ENCODE data around the gene SCAMP5. TPM values are rescaled to one million over a fixed set of nuclear protein-coding genes. Genes with fewer than 3 reads are reported as not detected.
A peak's percentile ranks its signal among the peaks of the same experiment; 100 is the strongest.

The SCAMP5 gene
- total RNA-seq, 4 donors from 2014 or later, result 11.3 to 24.8 (median 15.8) TPM; not detected in 1

- no peaks in the 10 kb centered on the region for H3K27me3 ChIP-seq
- in situ Hi-C loops (cut with MboI; ENCODE audit: low pct_ligation_motif_present in 1 of 4, low pct_unique_long_range_greater_than_20kb in 1 of 4, low sequenced_read_pairs in 3 of 4), result no loop called here
- no peak overlapping the region for H3K4me3 ChIP-seq
- no peak for DNase-seq
- H3K9me3 ChIP-seq, result peaks cover 0 to 5% of the 10 kb centered on the region in 2 donors
- no peaks in the 10 kb centered on the region for H3K36me3 ChIP-seq
- intact Hi-C loops (cut with DNase I; ENCODE audit: low total_unique reads), result no loop called here
- TF ChIP-seq, protein P1, sequence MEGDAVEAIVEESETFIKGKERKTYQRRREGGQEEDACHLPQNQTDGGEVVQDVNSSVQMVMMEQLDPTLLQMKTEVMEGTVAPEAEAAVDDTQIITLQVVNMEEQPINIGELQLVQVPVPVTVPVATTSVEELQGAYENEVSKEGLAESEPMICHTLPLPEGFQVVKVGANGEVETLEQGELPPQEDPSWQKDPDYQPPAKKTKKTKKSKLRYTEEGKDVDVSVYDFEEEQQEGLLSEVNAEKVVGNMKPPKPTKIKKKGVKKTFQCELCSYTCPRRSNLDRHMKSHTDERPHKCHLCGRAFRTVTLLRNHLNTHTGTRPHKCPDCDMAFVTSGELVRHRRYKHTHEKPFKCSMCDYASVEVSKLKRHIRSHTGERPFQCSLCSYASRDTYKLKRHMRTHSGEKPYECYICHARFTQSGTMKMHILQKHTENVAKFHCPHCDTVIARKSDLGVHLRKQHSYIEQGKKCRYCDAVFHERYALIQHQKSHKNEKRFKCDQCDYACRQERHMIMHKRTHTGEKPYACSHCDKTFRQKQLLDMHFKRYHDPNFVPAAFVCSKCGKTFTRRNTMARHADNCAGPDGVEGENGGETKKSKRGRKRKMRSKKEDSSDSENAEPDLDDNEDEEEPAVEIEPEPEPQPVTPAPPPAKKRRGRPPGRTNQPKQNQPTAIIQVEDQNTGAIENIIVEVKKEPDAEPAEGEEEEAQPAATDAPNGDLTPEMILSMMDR (IDR thresholded peaks at IDR 0.05), result no peak
- TF ChIP-seq POLR2A (IDR thresholded peaks at IDR 0.05), result no peak
- TF ChIP-seq EP300 (IDR thresholded peaks at IDR 0.05; ENCODE audit: low read depth), result no peak
- TF ChIP-seq POLR2AphosphoS5 (IDR thresholded peaks at IDR 0.05), result no peak
- peak overlapping the region in 1 of 4 donors; percentile 3 for H3K27ac ChIP-seq
- H3K4me1 ChIP-seq, result peaks cover 0 to 13% (median 0%) of the 10 kb centered on the region in 4 donors
- 47 to 68% methylated on average over 2 of the region's 2 CpGs for WGBS, 2 donors (ENCODE audit: low coverage in 1 of 2)
These were observed 69.5 kb downstream of the SCAMP5 start for GRCh38 chr15:75064846-75065245.

GRCh38 chr15:75065467-75065850 lies 70.1 kb downstream of the SCAMP5 start:
- 43 to 55% methylated on average over 1 of the region's 1 CpG for WGBS, 2 donors (ENCODE audit: low coverage in 1 of 2)
- in situ Hi-C loops (cut with MboI; ENCODE audit: low pct_ligation_motif_present in 1 of 4, low pct_unique_long_range_greater_than_20kb in 1 of 4, low sequenced_read_pairs in 3 of 4) (no loop called here), intact Hi-C loops (cut with DNase I; ENCODE audit: low total_unique reads) (no loop called here)
- Histone ChIP-seq H3K27me3 (no peaks in the 10 kb centered on the region), H3K4me1 (peaks cover 0 to 13% (median 0%) of the 10 kb centered on the region in 4 donors), H3K4me3 (no peak overlapping the region), H3K9me3 (peaks cover 0 to 5% of the 10 kb centered on the region in 2 donors), H3K27ac (no peak overlapping the region), H3K36me3 (no peaks in the 10 kb centered on the region)
- no peak for DNase-seq
- TF ChIP-seq POLR2AphosphoS5 (IDR thresholded peaks at IDR 0.05) (no peak), EP300 (IDR thresholded peaks at IDR 0.05; ENCODE audit: low read depth) (no peak), POLR2A (IDR thresholded peaks at IDR 0.05) (no peak)
- TF ChIP-seq, protein P1 (IDR thresholded peaks at IDR 0.05), result no peak

GRCh38 chr15:75065851-75066509 lies 70.6 kb downstream of the SCAMP5 start:
- no peak overlapping the region for H3K4me3 ChIP-seq
- TF ChIP-seq POLR2AphosphoS5 (IDR thresholded peaks at IDR 0.05) (no peak), EP300 (IDR thresholded peaks at IDR 0.05; ENCODE audit: low read depth) (no peak), POLR2A (IDR thresholded peaks at IDR 0.05) (no peak)
- TF ChIP-seq, protein P1 (IDR thresholded peaks at IDR 0.05), result no peak
- WGBS, 2 donors (ENCODE audit: low coverage in 1 of 2), result 71 to 82% methylated on average over 5 to 6 of the region's 6 CpGs
- in situ Hi-C loops (cut with MboI; ENCODE audit: low pct_ligation_motif_present in 1 of 4, low pct_unique_long_range_greater_than_20kb in 1 of 4, low sequenced_read_pairs in 3 of 4), result no loop called here
- H3K36me3 ChIP-seq, result no peaks in the 10 kb centered on the region
- no peak overlapping the region for H3K27ac ChIP-seq
- no peaks in the 10 kb centered on the region for H3K27me3 ChIP-seq
- peaks cover 0 to 5% of the 10 kb centered on the region in 2 donors for H3K9me3 ChIP-seq
- intact Hi-C loops (cut with DNase I; ENCODE audit: low total_unique reads), result no loop called here
- peaks cover 0 to 13% (median 0%) of the 10 kb centered on the region in 4 donors for H3K4me1 ChIP-seq
- no peak for DNase-seq

DNA sequence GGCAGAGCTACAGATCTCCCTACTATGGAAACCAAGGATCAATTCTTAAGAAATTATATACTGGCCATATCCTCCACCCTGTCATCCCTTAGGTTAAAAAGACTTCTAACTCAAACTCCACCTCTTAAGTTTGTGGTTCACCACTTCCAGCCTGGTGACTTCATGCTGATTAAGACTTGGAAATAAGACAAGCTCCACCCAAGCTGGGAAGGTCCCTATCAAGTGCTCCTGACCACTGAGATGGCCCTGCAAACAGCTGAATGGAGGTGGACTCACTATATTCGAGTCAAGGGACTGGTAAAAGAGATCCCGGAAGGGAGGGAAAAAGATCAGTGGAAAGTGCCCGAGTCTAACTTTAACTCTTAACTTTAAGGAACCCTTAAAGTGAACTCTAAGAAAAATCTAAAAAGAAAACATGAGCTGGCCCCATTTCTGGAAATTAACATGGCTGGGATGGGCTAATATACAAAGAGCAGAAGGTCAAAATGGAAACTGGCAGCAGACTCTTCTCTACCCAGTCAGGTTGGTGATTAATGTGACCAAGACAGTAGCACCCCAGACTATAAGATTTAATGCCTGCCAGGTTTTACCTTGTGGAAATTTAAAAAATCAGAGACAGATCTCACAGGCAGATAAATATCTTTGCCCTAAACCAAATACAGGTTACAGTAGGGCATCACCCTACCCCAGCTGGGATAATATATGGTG lies 71.9 kb downstream of the SCAMP5 start:
- H3K4me3 ChIP-seq, result no peak overlapping the region
- in situ Hi-C loops (cut with MboI; ENCODE audit: low pct_ligation_motif_present in 1 of 4, low pct_unique_long_range_greater_than_20kb in 1 of 4, low sequenced_read_pairs in 3 of 4), result no loop called here
- H3K27ac ChIP-seq, result no peak overlapping the region
- intact Hi-C loops (cut with DNase I; ENCODE audit: low total_unique reads), result no loop called here
- H3K4me1 ChIP-seq, result peaks cover 0 to 13% (median 0%) of the 10 kb centered on the region in 4 donors
- peaks cover 0 to 5% of the 10 kb centered on the region in 2 donors for H3K9me3 ChIP-seq
- 66 to 75% methylated on average over 3 of the region's 3 CpGs for WGBS, 2 donors (ENCODE audit: low coverage in 1 of 2)
- no peak for DNase-seq
- no peaks in the 10 kb centered on the region for H3K36me3 ChIP-seq
- no peaks in the 10 kb centered on the region for H3K27me3 ChIP-seq
- no peak for TF ChIP-seq POLR2AphosphoS5 (IDR thresholded peaks at IDR 0.05)
